ENCODE data around the gene ANO1. TPM values are rescaled to one million over a fixed set of nuclear protein-coding genes. Genes with fewer than 3 reads are reported as not detected.

The ANO1 gene
- polyA plus RNA-seq, 1 donor (not counting 4 experiments of a cell fraction or from before 2014, with no cell fraction given): 45.2 TPM

DNA sequence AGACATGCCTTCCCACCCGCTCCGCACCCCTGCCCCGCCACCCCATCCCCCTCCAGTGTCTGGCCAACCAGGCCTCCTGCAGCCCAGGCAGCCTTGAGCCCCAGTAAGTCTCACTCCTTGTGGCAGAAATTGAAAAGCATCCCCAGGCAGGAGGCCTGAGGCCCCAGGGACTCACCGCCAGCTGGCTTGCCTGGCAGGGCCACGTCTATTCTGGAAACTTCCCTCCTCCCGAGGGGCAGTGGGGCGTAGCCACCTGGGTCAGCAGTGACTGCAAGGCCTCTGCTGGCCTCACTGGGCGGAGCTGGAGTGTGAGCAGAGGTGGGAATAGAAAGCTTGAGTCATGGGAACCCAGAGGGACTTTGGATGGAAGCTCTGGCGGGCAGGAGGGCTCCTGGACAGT lies 26.3 kb downstream of the ANO1 start:
- Histone ChIP-seq H4K20me1 (ENCODE audit: control insufficient read depth, extremely low read depth, insufficient read depth, low read length) (no peaks in the 10 kb centered on the region), H3K4me2 (ENCODE audit: control insufficient read depth, extremely low read depth, insufficient read depth, low read depth, low read length) (no peak overlapping the region), H3K36me3 (ENCODE audit: control insufficient read depth in 2 of 2, extremely low read depth in 1 of 2, insufficient read depth in 2 of 2, low read length in 2 of 2) (peaks cover 8 to 18% of the 10 kb centered on the region in 2 experiments), H3K27ac (ENCODE audit: control insufficient read depth, insufficient read depth, low read length) (no peak overlapping the region), H3K9me1 (ENCODE audit: control insufficient read depth, extremely low read depth, insufficient read depth, low read length) (no peaks in the 10 kb centered on the region), H3K4me1 (ENCODE audit: control insufficient read depth, extremely low read depth, insufficient read depth, low read length) (no peaks in the 10 kb centered on the region), H2AFZ (ENCODE audit: control insufficient read depth, low read length) (no peak overlapping the region), H3K9me3 (ENCODE audit: control insufficient read depth, low read depth, low read length) (no peaks in the 10 kb centered on the region), H3K4me3 (ENCODE audit: control insufficient read depth in 2 of 3, extremely low read depth in 1 of 3, insufficient read depth in 2 of 3, low read depth in 1 of 3, low read length in 3 of 3) (no peak overlapping the region), H3K79me2 (ENCODE audit: control insufficient read depth, insufficient read depth, low read length) (peaks cover 12% of the 10 kb centered on the region), H3K9ac (ENCODE audit: control insufficient read depth, extremely low read depth, insufficient read depth, low read length) (no peak overlapping the region), H3K27me3 (ENCODE audit: control insufficient read depth, extremely low read depth, insufficient read depth, low read length) (no peaks in the 10 kb centered on the region)
- dilution Hi-C loops (cut with MboI; ENCODE audit: extremely low pct_ligation_motif_present, low sequenced_read_pairs): no loop called here
- TF ChIP-seq CTCF (optimal IDR thresholded peaks at IDR 0.05 in 1 of 3, IDR thresholded peaks at IDR 0.05 in 1 of 3, conservative IDR thresholded peaks at IDR 0.05 in 1 of 3; ENCODE audit: extremely low read depth in 1 of 3, insufficient read depth in 2 of 3, low read length in 3 of 3): no peak
- TF ChIP-seq EZH2 (IDR thresholded peaks at IDR 0.05; ENCODE audit: low read length): no peak
- FAIRE-seq (no peak), DNase-seq (ENCODE audit: low read depth, low spot score) (no peak)

GRCh38 chr11:70104961-70105360 lies 26.8 kb downstream of the ANO1 start:
- no peak overlapping the region for H3K4me2 ChIP-seq (ENCODE audit: control insufficient read depth, extremely low read depth, insufficient read depth, low read depth, low read length)
- H3K9me1 ChIP-seq (ENCODE audit: control insufficient read depth, extremely low read depth, insufficient read depth, low read length): no peaks in the 10 kb centered on the region
- dilution Hi-C loops (cut with MboI; ENCODE audit: extremely low pct_ligation_motif_present, low sequenced_read_pairs): no loop called here
- no peak overlapping the region for H2AFZ ChIP-seq (ENCODE audit: control insufficient read depth, low read length)
- H3K9me3 ChIP-seq (ENCODE audit: control insufficient read depth, low read depth, low read length): no peaks in the 10 kb centered on the region
- no peaks in the 10 kb centered on the region for H4K20me1 ChIP-seq (ENCODE audit: control insufficient read depth, extremely low read depth, insufficient read depth, low read length)
- H3K4me3 ChIP-seq (ENCODE audit: control insufficient read depth in 2 of 3, extremely low read depth in 1 of 3, insufficient read depth in 2 of 3, low read depth in 1 of 3, low read length in 3 of 3): no peak overlapping the region
- peaks cover 11% of the 10 kb centered on the region for H3K79me2 ChIP-seq (ENCODE audit: control insufficient read depth, insufficient read depth, low read length)
- no peak for DNase-seq (ENCODE audit: low read depth, low spot score)
- no peak overlapping the region for H3K27ac ChIP-seq (ENCODE audit: control insufficient read depth, insufficient read depth, low read length)
- TF ChIP-seq CTCF (optimal IDR thresholded peaks at IDR 0.05 in 1 of 3, IDR thresholded peaks at IDR 0.05 in 1 of 3, conservative IDR thresholded peaks at IDR 0.05 in 1 of 3; ENCODE audit: extremely low read depth in 1 of 3, insufficient read depth in 2 of 3, low read length in 3 of 3): no peak
- TF ChIP-seq EZH2 (IDR thresholded peaks at IDR 0.05; ENCODE audit: low read length): no peak
- FAIRE-seq: no peak
- H3K9ac ChIP-seq (ENCODE audit: control insufficient read depth, extremely low read depth, insufficient read depth, low read length): no peak overlapping the region
- no peaks in the 10 kb centered on the region for H3K4me1 ChIP-seq (ENCODE audit: control insufficient read depth, extremely low read depth, insufficient read depth, low read length)
- H3K27me3 ChIP-seq (ENCODE audit: control insufficient read depth, extremely low read depth, insufficient read depth, low read length): no peaks in the 10 kb centered on the region
- peaks cover 8 to 18% of the 10 kb centered on the region in 2 experiments for H3K36me3 ChIP-seq (ENCODE audit: control insufficient read depth in 2 of 2, extremely low read depth in 1 of 2, insufficient read depth in 2 of 2, low read length in 2 of 2)

Measured in keratinocyte (primary cell).